ENCODE results near the gene FAM180A.

DNA sequence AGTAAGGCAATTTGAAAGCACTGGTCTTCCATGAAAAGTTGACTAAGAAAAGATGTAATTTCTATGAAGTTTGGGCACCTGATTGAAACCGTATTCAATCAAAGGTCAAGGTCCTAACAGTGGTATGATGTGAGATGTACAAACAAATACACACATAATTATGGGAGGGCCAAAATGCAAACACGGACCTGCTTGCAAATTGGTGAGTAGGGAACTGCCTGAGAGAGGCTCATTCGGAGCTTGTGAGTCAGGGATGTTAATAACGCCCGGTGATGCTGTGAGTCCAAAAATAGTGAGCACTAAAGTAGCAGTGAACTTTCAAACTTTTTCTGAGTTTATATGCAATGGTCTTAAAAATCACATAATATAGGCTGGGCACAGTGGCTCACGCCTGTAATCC lies 34.2 kb upstream of the FAM180A start:
- TF ChIP-seq GATA2 (IDR thresholded peaks at IDR 0.05; ENCODE audit: low read depth, low read length) (no peak), GATA3 (IDR thresholded peaks at IDR 0.05; ENCODE audit: low read depth, low read length) (no peak)

Data from SH-SY5Y (cell line).